ENCODE measurements around the gene PDIA5. TPM values are rescaled to one million over a fixed set of nuclear protein-coding genes. Genes with fewer than 3 reads are reported as not detected.

The PDIA5 gene
- total RNA-seq, 2 experiments from 2014 or later = 8.1 to 11.7 TPM

GRCh38 chr3:123081718-123082369, 15.0 kb downstream of the PDIA5 start:
- ChIA-PET POLR2A (no interaction called here), CTCF (ENCODE audit: unreplicated experiment) (no interaction called here)
- no peak for DNase-seq (ENCODE audit: low spot score)
- Histone ChIP-seq H3K9me2 (ENCODE audit: insufficient read depth, low read length) (no peaks in the 10 kb centered on the region), H3K79me2 (ENCODE audit: insufficient read depth, low read depth, low read length) (no peaks in the 10 kb centered on the region), H4K20me1 (ENCODE audit: insufficient read depth, low read length) (no peaks in the 10 kb centered on the region; the same call in 1 of the 2 replicates), H3K27ac (ENCODE audit: low read depth, low read length, poor library complexity, severe bottlenecking) (no peak overlapping the region), H3K9me3 (ENCODE audit: low read length) (no peaks in the 10 kb centered on the region), H3K4me3 (ENCODE audit: low read depth, low read length, poor library complexity, severe bottlenecking) (no peak overlapping the region), H2AFZ (ENCODE audit: low read length) (no peak overlapping the region), H3K4me2 (ENCODE audit: low read length) (no peak overlapping the region), H3K36me3 (ENCODE audit: insufficient read depth, low read length) (no peaks in the 10 kb centered on the region), H3K4me1 (ENCODE audit: insufficient read depth, low read length, poor library complexity, severe bottlenecking) (no peaks in the 10 kb centered on the region)
- no TSS peak for BruUV-seq (replicated peaks)
- no peak for TF ChIP-seq EZH2phosphoT487 (IDR thresholded peaks at IDR 0.05; ENCODE audit: borderline replicate concordance, low read depth, low read length)
- TF ChIP-seq CTCF (conservative IDR thresholded peaks at IDR 0.05; ENCODE audit: low read length) = no peak
- intact Hi-C loops (cut with micrococcal nuclease; ENCODE audit: unreplicated experiment) = no loop called here

- Histone ChIP-seq H3K4me2 (ENCODE audit: low read length) (no peak overlapping the region), H3K4me1 (ENCODE audit: insufficient read depth, low read length, poor library complexity, severe bottlenecking) (no peaks in the 10 kb centered on the region), H3K36me3 (ENCODE audit: insufficient read depth, low read length) (no peaks in the 10 kb centered on the region), H3K27ac (ENCODE audit: low read depth, low read length, poor library complexity, severe bottlenecking) (no peak overlapping the region), H3K9me2 (ENCODE audit: insufficient read depth, low read length) (no peaks in the 10 kb centered on the region), H4K20me1 (ENCODE audit: insufficient read depth, low read length) (no peaks in the 10 kb centered on the region; the same call in 1 of the 2 replicates), H2AFZ (ENCODE audit: low read length) (no peak overlapping the region), H3K79me2 (ENCODE audit: insufficient read depth, low read depth, low read length) (no peaks in the 10 kb centered on the region), H3K4me3 (ENCODE audit: low read depth, low read length, poor library complexity, severe bottlenecking) (no peak overlapping the region), H3K9me3 (ENCODE audit: low read length) (no peaks in the 10 kb centered on the region)
- TF ChIP-seq CTCF (conservative IDR thresholded peaks at IDR 0.05; ENCODE audit: low read length) (no peak), EZH2phosphoT487 (IDR thresholded peaks at IDR 0.05; ENCODE audit: borderline replicate concordance, low read depth, low read length) (no peak)
- POLR2A ChIA-PET = no interaction called here
- CTCF ChIA-PET (ENCODE audit: unreplicated experiment) = no interaction called here
- no peak for DNase-seq (ENCODE audit: low spot score)
- BruUV-seq (replicated peaks) = no TSS peak
- intact Hi-C loops (cut with micrococcal nuclease; ENCODE audit: unreplicated experiment) = no loop called here
Measured at GRCh38 chr3:123082370-123083065, 15.7 kb downstream of the PDIA5 start.
